ENCODE measurements around the gene ACTN1.
"Not testable (repeated sequence)": the region's sequence is repeated elsewhere in the genome, so short reads cannot be mapped to it uniquely, and the experiment has no call there.

ACTN1 gene

GRCh38 chr14:68864361-68864750 is 114.7 kb downstream of the ACTN1 start:
- Mint-ChIP-seq H3K36me3 (peaks cover 11% of the 10 kb centered on the region), H3K27ac (no peak overlapping the region), H3K4me1 (ENCODE audit: low read depth) (peaks cover 1% of the 10 kb centered on the region), H3K4me3 (no peak overlapping the region), H3K27me3 (no peaks in the 10 kb centered on the region), H3K9me3 (ENCODE audit: low read depth) (no peaks in the 10 kb centered on the region)

- H3K27me3 Mint-ChIP-seq: no peaks in the 10 kb centered on the region
- H3K36me3 Mint-ChIP-seq: peaks cover 11% of the 10 kb centered on the region
- no peak overlapping the region for H3K4me3 Mint-ChIP-seq
- H3K9me3 Mint-ChIP-seq (ENCODE audit: low read depth): no peaks in the 10 kb centered on the region
- H3K4me1 Mint-ChIP-seq (ENCODE audit: low read depth): peaks cover 1% of the 10 kb centered on the region
- H3K27ac Mint-ChIP-seq: no peak overlapping the region
These were observed 115.3 kb downstream of the ACTN1 start for GRCh38 chr14:68863610-68864360.

GRCh38 chr14:68862954-68863594 is 116.0 kb downstream of the ACTN1 start:
- Mint-ChIP-seq H3K9me3 (ENCODE audit: low read depth) (no peaks in the 10 kb centered on the region), H3K4me1 (ENCODE audit: low read depth) (no peaks in the 10 kb centered on the region), H3K4me3 (no peak overlapping the region), H3K36me3 (peaks cover 9% of the 10 kb centered on the region), H3K27ac (no peak overlapping the region), H3K27me3 (no peaks in the 10 kb centered on the region)

- H3K9me3 Mint-ChIP-seq (ENCODE audit: low read depth): no peaks in the 10 kb centered on the region
These were observed 118.3 kb downstream of the ACTN1 start for GRCh38 chr14:68860771-68861170.

GRCh38 chr14:68857516-68858070 is 121.5 kb downstream of the ACTN1 start:
- Mint-ChIP-seq H3K4me1 (ENCODE audit: low read depth) (no peaks in the 10 kb centered on the region), H3K27me3 (no peaks in the 10 kb centered on the region), H3K4me3 (no peak overlapping the region), H3K27ac (no peak overlapping the region), H3K36me3 (peaks cover 9% of the 10 kb centered on the region), H3K9me3 (ENCODE audit: low read depth) (no peaks in the 10 kb centered on the region)

More at GRCh38 chr14:68860771-68861170, 118.3 kb downstream of the ACTN1 start:
- Mint-ChIP-seq H3K36me3 (peaks cover 11% of the 10 kb centered on the region), H3K27me3 (no peaks in the 10 kb centered on the region), H3K27ac (no peak overlapping the region), H3K4me3 (no peak overlapping the region), H3K4me1 (ENCODE audit: low read depth) (no peaks in the 10 kb centered on the region)

GRCh38 chr14:68856572-68856971 is 122.5 kb downstream of the ACTN1 start:
- Mint-ChIP-seq H3K27me3 (no peaks in the 10 kb centered on the region), H3K36me3 (peaks cover 6% of the 10 kb centered on the region), H3K9me3 (ENCODE audit: low read depth) (no peaks in the 10 kb centered on the region), H3K27ac (no peak overlapping the region), H3K4me3 (no peak overlapping the region), H3K4me1 (ENCODE audit: low read depth) (no peaks in the 10 kb centered on the region)

GRCh38 chr14:68854421-68854820 is 124.7 kb downstream of the ACTN1 start:
- Mint-ChIP-seq H3K4me1 (ENCODE audit: low read depth) (no peaks in the 10 kb centered on the region), H3K27ac (no peak overlapping the region), H3K9me3 (ENCODE audit: low read depth) (no peaks in the 10 kb centered on the region), H3K4me3 (no peak overlapping the region), H3K36me3 (peaks cover 6% of the 10 kb centered on the region), H3K27me3 (no peaks in the 10 kb centered on the region)

GRCh38 chr14:68853749-68854148 is 125.4 kb downstream of the ACTN1 start:
- Mint-ChIP-seq H3K27ac (no peak overlapping the region), H3K27me3 (no peaks in the 10 kb centered on the region), H3K4me3 (no peak overlapping the region), H3K4me1 (ENCODE audit: low read depth) (no peaks in the 10 kb centered on the region), H3K9me3 (ENCODE audit: low read depth) (no peaks in the 10 kb centered on the region), H3K36me3 (peaks cover 6% of the 10 kb centered on the region)

GRCh38 chr14:68852493-68852892 is 126.6 kb downstream of the ACTN1 start:
- not testable (repeated sequence) for H3K4me3 Mint-ChIP-seq; H3K4me1 Mint-ChIP-seq (ENCODE audit: low read depth)

GRCh38 chr14:68851078-68851477 is 128.0 kb downstream of the ACTN1 start:
- peaks cover 3% of the 10 kb centered on the region for H3K36me3 Mint-ChIP-seq
- H3K4me3 Mint-ChIP-seq: no peak overlapping the region
- H3K27me3 Mint-ChIP-seq: no peaks in the 10 kb centered on the region
- no peak overlapping the region for H3K27ac Mint-ChIP-seq
- H3K4me1 Mint-ChIP-seq (ENCODE audit: low read depth): no peaks in the 10 kb centered on the region
- H3K9me3 Mint-ChIP-seq (ENCODE audit: low read depth): no peaks in the 10 kb centered on the region

More at GRCh38 chr14:68852493-68852892, 126.6 kb downstream of the ACTN1 start:
- not testable (repeated sequence) for H3K9me3 Mint-ChIP-seq (ENCODE audit: low read depth); H3K36me3 Mint-ChIP-seq; H3K27ac Mint-ChIP-seq; H3K27me3 Mint-ChIP-seq

- Mint-ChIP-seq H3K27ac (no peak overlapping the region), H3K27me3 (no peaks in the 10 kb centered on the region), H3K4me3 (no peak overlapping the region), H3K4me1 (ENCODE audit: low read depth) (no peaks in the 10 kb centered on the region), H3K9me3 (ENCODE audit: low read depth) (no peaks in the 10 kb centered on the region), H3K36me3 (peaks cover 7% of the 10 kb centered on the region)
These were observed 129.7 kb downstream of the ACTN1 start for GRCh38 chr14:68849416-68849815.

- no peaks in the 10 kb centered on the region for H3K27me3 Mint-ChIP-seq
- H3K4me3 Mint-ChIP-seq: no peak overlapping the region
- H3K27ac Mint-ChIP-seq: no peak overlapping the region
- H3K9me3 Mint-ChIP-seq (ENCODE audit: low read depth): no peaks in the 10 kb centered on the region
- H3K36me3 Mint-ChIP-seq: peaks cover 5% of the 10 kb centered on the region
- H3K4me1 Mint-ChIP-seq (ENCODE audit: low read depth): peaks cover 9% of the 10 kb centered on the region
These were observed 130.8 kb downstream of the ACTN1 start for GRCh38 chr14:68848253-68848652.

- not testable (repeated sequence) for H3K4me3 Mint-ChIP-seq; H3K27ac Mint-ChIP-seq; H3K27me3 Mint-ChIP-seq; H3K36me3 Mint-ChIP-seq; H3K9me3 Mint-ChIP-seq (ENCODE audit: low read depth)
- peaks cover 13% of the 10 kb centered on the region for H3K4me1 Mint-ChIP-seq (ENCODE audit: low read depth)
These were observed 131.5 kb downstream of the ACTN1 start for GRCh38 chr14:68847640-68848039.

GRCh38 chr14:68846466-68846865 is 132.6 kb downstream of the ACTN1 start:
- Mint-ChIP-seq H3K27me3 (no peaks in the 10 kb centered on the region), H3K36me3 (peaks cover 5% of the 10 kb centered on the region), H3K4me1 (ENCODE audit: low read depth) (peaks cover 24% of the 10 kb centered on the region), H3K27ac (no peak overlapping the region), H3K4me3 (no peak overlapping the region), H3K9me3 (ENCODE audit: low read depth) (no peaks in the 10 kb centered on the region)

- peaks cover 40% of the 10 kb centered on the region for H3K4me1 Mint-ChIP-seq (ENCODE audit: low read depth)
- no peaks in the 10 kb centered on the region for H3K9me3 Mint-ChIP-seq (ENCODE audit: low read depth)
- H3K27me3 Mint-ChIP-seq: no peaks in the 10 kb centered on the region
- H3K36me3 Mint-ChIP-seq: peaks cover 11% of the 10 kb centered on the region
- no peak overlapping the region for H3K4me3 Mint-ChIP-seq
- peak overlapping the region; percentile 34 for H3K27ac Mint-ChIP-seq
These were observed 134.9 kb downstream of the ACTN1 start for GRCh38 chr14:68844210-68844545.
